HG02973 (cell line): ENCODE measurements around the gene CCDC90B.
A peak's percentile ranks its signal among the peaks of the same experiment; 100 is the strongest.

Experiments used
- ATAC-seq: cut with Tn5 transposase; IDR thresholded peaks from one replicate; pipeline ENCODE4 v1.9.1; 2021; ENCODE audit warnings: moderate library complexity; ENCODE audit not compliant: unreplicated experiment

CCDC90B gene

DNA sequence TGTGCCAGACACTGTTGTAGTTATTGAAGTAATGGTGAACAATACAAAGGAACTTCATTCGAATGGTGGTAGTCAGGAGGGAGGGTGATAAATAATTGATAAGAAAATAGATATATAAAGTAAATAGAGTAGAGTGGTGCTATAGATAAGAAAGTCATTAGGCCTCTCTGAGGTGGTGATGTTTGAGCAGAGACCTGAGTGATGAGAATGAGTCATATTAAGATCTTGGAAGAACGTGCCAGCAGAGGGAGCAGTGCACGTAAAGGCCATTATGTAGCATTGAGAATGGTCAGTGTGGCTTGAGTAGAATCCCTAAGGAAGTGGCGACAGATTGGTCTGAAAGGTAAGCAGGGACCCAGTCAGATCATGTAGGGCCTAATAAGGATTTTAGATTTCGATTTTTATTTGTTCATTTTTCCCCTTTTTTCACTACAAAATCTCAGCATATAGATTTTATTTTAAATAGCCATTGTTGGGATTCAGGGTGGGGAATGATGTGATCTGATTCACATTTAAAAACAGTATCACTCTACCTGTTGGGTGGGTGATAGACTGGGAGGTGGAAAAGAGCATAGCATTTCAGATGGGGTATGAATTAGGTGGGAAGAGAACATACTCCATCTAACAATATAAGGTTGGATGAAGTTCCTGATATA is 44.7 kb downstream of the CCDC90B start:
- ATAC-seq = peak; percentile 69

DNA sequence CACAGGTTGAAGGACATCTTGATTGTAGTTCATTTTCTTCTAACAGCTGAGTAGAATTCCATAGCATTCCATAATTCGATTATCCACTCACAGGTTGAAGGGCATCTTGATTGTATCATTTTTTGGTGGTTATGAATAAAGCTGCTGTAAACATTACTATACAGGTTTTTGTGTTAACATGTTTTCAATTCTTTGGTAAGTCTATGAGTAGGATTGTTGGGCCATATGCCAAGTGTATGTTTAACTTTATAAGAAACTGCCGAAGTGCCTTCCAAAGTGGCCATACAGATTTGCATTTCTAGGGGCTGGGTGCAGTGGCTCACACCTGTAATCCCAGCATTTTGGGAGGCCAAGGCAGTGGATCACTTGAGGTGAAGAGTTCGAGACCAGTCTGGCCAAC is 48.1 kb downstream of the CCDC90B start:
- no peak for ATAC-seq

DNA sequence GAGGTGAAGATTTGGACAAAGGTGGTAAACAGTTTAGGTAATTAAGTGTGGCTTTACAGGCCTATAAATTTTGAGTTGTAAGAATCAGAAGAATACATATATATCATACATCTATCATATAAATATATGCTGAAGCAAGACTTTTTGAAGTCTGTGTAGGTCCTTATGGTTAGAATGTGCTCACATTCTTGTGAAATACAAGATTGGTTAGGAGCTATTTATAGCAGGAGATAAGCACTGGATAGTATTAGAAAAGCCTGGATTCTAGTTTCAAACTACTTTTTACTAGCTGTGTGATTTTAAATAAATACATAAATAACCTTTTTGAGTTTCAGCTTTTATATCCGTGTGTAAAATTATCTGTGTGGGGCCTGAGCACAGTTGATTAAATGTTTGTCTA is 50.3 kb downstream of the CCDC90B start:
- ATAC-seq = no peak

DNA sequence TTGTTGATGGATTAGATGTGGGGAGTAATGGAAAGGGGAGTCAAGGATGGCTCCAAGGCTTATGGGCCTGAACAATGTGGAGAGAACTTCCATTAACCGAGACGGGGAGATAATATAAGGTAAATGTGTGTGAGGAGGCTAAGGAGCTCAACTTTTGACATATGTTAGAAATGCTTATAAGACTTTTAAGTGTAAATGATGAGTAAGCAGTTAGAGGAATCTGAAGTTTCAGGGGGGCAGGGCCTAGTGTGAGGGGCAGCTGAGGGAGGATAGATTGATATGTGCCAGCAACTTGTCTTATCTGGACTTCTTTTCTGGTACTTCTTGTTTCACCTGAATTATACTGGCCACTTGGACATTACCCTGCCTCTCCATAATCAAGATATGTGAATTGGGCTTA is 62.7 kb downstream of the CCDC90B start:
- no peak for ATAC-seq

DNA sequence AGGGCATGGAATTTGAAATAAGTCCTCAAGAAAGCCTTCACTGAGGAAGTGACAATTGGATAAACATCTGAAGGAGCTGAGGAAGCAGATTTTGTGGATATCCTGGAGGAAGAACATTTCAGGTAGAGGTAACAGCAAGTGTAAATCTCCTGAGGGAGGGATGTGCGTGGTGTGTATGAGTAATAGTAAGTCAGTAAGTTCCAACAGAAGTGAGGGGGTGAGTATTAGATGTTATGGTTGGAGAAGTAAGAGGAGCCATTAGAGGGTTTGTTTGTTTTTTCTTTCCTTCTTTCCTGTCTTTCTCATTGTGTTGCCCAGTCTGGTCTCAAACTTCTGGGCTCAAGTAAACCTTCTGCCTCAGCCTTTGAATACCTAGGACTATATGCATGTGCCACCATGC is 63.7 kb downstream of the CCDC90B start:
- no peak for ATAC-seq

DNA sequence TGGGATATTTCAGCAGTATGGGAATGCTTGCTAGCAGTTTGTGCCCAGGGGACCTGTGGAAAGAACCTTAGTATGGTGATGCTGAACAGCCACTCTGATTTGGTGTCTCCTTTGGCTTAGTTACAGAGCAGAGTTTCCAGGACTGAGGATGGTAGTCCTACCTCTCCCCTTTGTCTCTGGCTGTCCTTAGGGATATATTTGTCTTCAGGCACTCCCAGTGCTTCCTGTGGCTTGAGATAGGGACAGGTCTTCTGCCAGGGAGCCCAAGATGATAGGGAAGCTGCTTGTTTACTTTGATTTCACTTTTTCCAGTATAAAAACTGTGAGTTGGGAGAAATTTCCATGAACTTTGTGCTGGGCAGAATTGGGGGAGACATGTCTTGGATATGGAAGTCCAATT is 64.5 kb downstream of the CCDC90B start:
- no peak for ATAC-seq

DNA sequence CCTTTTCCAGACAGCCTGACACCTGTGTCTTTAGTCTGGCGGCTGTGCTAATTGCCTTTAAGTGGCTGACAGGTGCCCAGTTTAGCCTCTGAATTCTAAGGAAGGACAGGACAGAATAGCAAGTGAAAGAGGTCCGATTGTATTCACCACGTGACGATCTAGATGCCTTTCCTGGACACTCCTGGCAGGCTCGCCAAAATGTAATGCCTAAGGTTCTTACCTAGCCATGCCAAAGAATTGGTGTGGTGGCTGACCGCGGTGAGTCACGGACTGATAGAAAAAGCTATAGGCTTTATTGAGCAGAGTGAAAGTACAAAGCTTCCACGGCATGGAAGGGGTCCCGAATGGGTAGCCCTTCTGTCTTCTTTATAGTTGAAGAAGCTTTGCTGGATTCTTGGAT is 65.9 kb downstream of the CCDC90B start:
- ATAC-seq = no peak

DNA sequence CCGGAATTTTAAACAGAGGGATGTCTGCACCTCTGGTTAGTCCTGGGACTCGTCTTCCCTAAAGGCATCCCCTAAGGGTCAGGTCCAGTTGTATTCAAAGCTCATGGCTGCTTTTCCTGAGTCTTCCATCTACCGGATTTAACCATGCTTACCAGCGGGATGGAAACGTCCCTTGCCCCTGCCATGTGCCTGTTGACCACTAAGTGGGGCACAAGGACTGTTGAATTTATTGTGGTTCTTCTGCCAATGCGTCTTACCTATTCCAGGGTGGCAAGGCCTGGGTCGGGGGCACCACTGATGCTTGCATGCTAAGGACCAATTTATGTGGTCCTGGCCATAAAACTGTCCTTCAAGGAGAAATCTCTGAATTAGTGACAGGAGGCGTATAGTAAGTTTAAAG is 67.1 kb downstream of the CCDC90B start:
- ATAC-seq = no peak
